ENCODE results near the gene LTBP4. TPM values are rescaled to one million over a fixed set of nuclear protein-coding genes. Genes with fewer than 3 reads are reported as not detected.
A peak's percentile ranks its signal among the peaks of the same experiment; 100 is the strongest.

LTBP4 gene
- total and polyA plus RNA-seq, 5 experiments from 2014 or later, result 13.4 to 114 (median 27.4) TPM

GRCh38 chr19:40608240-40608621 is 7.1 kb downstream of the LTBP4 start:
- Mint-ChIP-seq H3K9me3 (no peaks in the 10 kb centered on the region), H3K27ac (peak overlapping the region in 7 of 10 donors; percentile 25 to 76 (median 61)), H3K27me3 (no peaks in the 10 kb centered on the region), H3K4me3 (peak overlapping the region in 8 of 10 donors; percentile 29 to 89 (median 66)), H3K36me3 (no peaks in the 10 kb centered on the region), H3K4me1 (peaks cover 39 to 88% (median 76%) of the 10 kb centered on the region in 4 donors)
- DNase-seq (peak in 1 of 10 donors; percentile 53), ATAC-seq (no peak)
- POLR2A ChIA-PET, result interaction anchor here (1.7 kb wide), 1 partner anchor 9 kb away, joined by 7 read pairs; no protein-coding TSS in a partner anchor

GRCh38 chr19:40608957-40609356 is 7.8 kb downstream of the LTBP4 start:
- Mint-ChIP-seq H3K4me1 (peaks cover 41 to 88% (median 76%) of the 10 kb centered on the region in 4 donors), H3K27me3 (no peaks in the 10 kb centered on the region), H3K27ac (peak overlapping the region; percentile 79 to 99 (median 92)), H3K4me3 (peak overlapping the region; percentile 77 to 89 (median 84)), H3K36me3 (no peaks in the 10 kb centered on the region), H3K9me3 (no peaks in the 10 kb centered on the region)
- POLR2A ChIA-PET, result interaction anchor here (1.3 to 1.8 kb wide), 3 partner anchors 26 to 169 kb away, joined by 3 to 11 read pairs (median 6); partner anchors contain the start of gene RAB4B
- DNase-seq (no peak), ATAC-seq (no peak)

GRCh38 chr19:40609561-40610395 is 8.6 kb downstream of the LTBP4 start:
- Mint-ChIP-seq H3K9me3 (no peaks in the 10 kb centered on the region), H3K36me3 (no peaks in the 10 kb centered on the region), H3K4me3 (peak overlapping the region; percentile 77 to 89 (median 84)), H3K27me3 (no peaks in the 10 kb centered on the region), H3K27ac (peak overlapping the region; percentile 79 to 99 (median 93)), H3K4me1 (peaks cover 42 to 90% (median 72%) of the 10 kb centered on the region in 4 donors)
- peak; percentile 68 to 89 (median 79) for DNase-seq
- POLR2A ChIA-PET, result interaction anchor here (0.6 to 1.8 kb wide), 12 partner anchors 10 to 1610 kb away, joined by 3 to 11 read pairs (median 4); partner anchors contain the start of genes HNRNPUL1 and RAB4B
- peak; percentile 18 to 36 for ATAC-seq

- POLR2A ChIA-PET, result interaction anchor here (0.6 to 1.8 kb wide), 10 partner anchors 10 to 1609 kb away, joined by 3 to 11 read pairs (median 4); partner anchors contain the start of gene HNRNPUL1
- DNase-seq, result peak; percentile 43 to 86 (median 76)
- Mint-ChIP-seq H3K4me1 (peaks cover 43 to 90% (median 71%) of the 10 kb centered on the region in 4 donors), H3K27me3 (no peaks in the 10 kb centered on the region), H3K9me3 (no peaks in the 10 kb centered on the region), H3K4me3 (peak overlapping the region; percentile 77 to 89 (median 84)), H3K27ac (peak overlapping the region; percentile 79 to 99 (median 93)), H3K36me3 (no peaks in the 10 kb centered on the region)
- ATAC-seq, result peak; percentile 44 to 65
These were observed 9.4 kb downstream of the LTBP4 start for GRCh38 chr19:40610396-40611064.

- H3K27ac Mint-ChIP-seq, result peak overlapping the region; percentile 79 to 99 (median 93)
- ATAC-seq (no peak), DNase-seq (no peak)
- peaks cover 0 to 3% (median 0%) of the 10 kb centered on the region in 3 donors for H3K36me3 Mint-ChIP-seq
- H3K27me3 Mint-ChIP-seq, result no peaks in the 10 kb centered on the region
- POLR2A ChIA-PET, result interaction anchor here (0.8 to 1.8 kb wide), 5 partner anchors 9 to 653 kb away, joined by 3 to 11 read pairs (median 6); partner anchors contain the start of genes HNRNPUL1 and LTBP4
- no peaks in the 10 kb centered on the region for H3K9me3 Mint-ChIP-seq
- H3K4me3 Mint-ChIP-seq, result peak overlapping the region; percentile 36 to 89 (median 83)
- peaks cover 42 to 89% (median 68%) of the 10 kb centered on the region in 4 donors for H3K4me1 Mint-ChIP-seq
These were observed 9.9 kb downstream of the LTBP4 start for GRCh38 chr19:40611096-40611495.

- H3K27ac Mint-ChIP-seq, result peak overlapping the region; percentile 43 to 96 (median 92)
- DNase-seq (no peak), ATAC-seq (no peak)
- peaks cover 40 to 86% (median 64%) of the 10 kb centered on the region in 4 donors for H3K4me1 Mint-ChIP-seq
- POLR2A ChIA-PET, result interaction anchor here (1.0 kb wide), 1 partner anchor 11 kb away, joined by 3 read pairs; the partner anchor contains the start of gene LTBP4
- H3K36me3 Mint-ChIP-seq, result peaks cover 0 to 3% (median 0%) of the 10 kb centered on the region in 3 donors
- no peaks in the 10 kb centered on the region for H3K27me3 Mint-ChIP-seq
- peak overlapping the region in 9 of 10 donors; percentile 89 to 97 (median 94) for H3K4me3 Mint-ChIP-seq
- H3K9me3 Mint-ChIP-seq, result no peaks in the 10 kb centered on the region
These were observed 10.9 kb downstream of the LTBP4 start for GRCh38 chr19:40611900-40612698.

- Mint-ChIP-seq H3K4me1 (peaks cover 36 to 76% (median 56%) of the 10 kb centered on the region in 4 donors), H3K4me3 (peak overlapping the region; percentile 89 to 99 (median 94))
These were observed 11.9 kb downstream of the LTBP4 start for GRCh38 chr19:40612831-40613689.

GRCh38 chr19:40613690-40614621 is 12.8 kb downstream of the LTBP4 start:
- POLR2A ChIA-PET, result interaction anchor here (0.6 to 3.4 kb wide), 9 partner anchors 10 to 784 kb away, joined by 3 to 28 read pairs (median 3); partner anchors contain the start of genes ACTMAP and AKT2
- DNase-seq (peak; percentile 72 to 91 (median 80)), ATAC-seq (peak; percentile 63 to 66)
- Mint-ChIP-seq H3K4me1 (peaks cover 32 to 67% (median 51%) of the 10 kb centered on the region in 4 donors), H3K36me3 (peaks cover 0 to 10% (median 2%) of the 10 kb centered on the region in 3 donors), H3K9me3 (no peaks in the 10 kb centered on the region), H3K27me3 (no peaks in the 10 kb centered on the region), H3K4me3 (peak overlapping the region; percentile 89 to 99 (median 94)), H3K27ac (peak overlapping the region; percentile 82 to 97 (median 95))

More at GRCh38 chr19:40612831-40613689, 11.9 kb downstream of the LTBP4 start:
- Mint-ChIP-seq H3K9me3 (no peaks in the 10 kb centered on the region), H3K36me3 (peaks cover 0 to 3% (median 0%) of the 10 kb centered on the region in 3 donors), H3K27me3 (no peaks in the 10 kb centered on the region), H3K27ac (peak overlapping the region; percentile 82 to 97 (median 95))
- no peak for ATAC-seq
- DNase-seq, result peak; percentile 53 to 82 (median 67)
- POLR2A ChIA-PET, result interaction anchor here (0.6 to 3.4 kb wide), 8 partner anchors 9 to 785 kb away, joined by 3 to 28 read pairs (median 4); partner anchors contain the start of genes ACTMAP and AKT2

GRCh38 chr19:40614622-40615411 is 13.6 kb downstream of the LTBP4 start:
- H3K36me3 Mint-ChIP-seq, result peaks cover 0 to 17% (median 8%) of the 10 kb centered on the region in 3 donors
- H3K27ac Mint-ChIP-seq, result peak overlapping the region; percentile 85 to 97 (median 94)
- DNase-seq, result peak in 8 of 10 donors; percentile 48 to 84 (median 56)
- no peaks in the 10 kb centered on the region for H3K27me3 Mint-ChIP-seq
- peak overlapping the region; percentile 89 to 99 (median 94) for H3K4me3 Mint-ChIP-seq
- POLR2A ChIA-PET, result interaction anchor here (0.6 to 3.4 kb wide), 5 partner anchors 9 to 183 kb away, joined by 3 to 28 read pairs (median 3); partner anchors contain the start of gene ACTMAP
- H3K4me1 Mint-ChIP-seq, result peaks cover 32 to 59% (median 46%) of the 10 kb centered on the region in 4 donors
- ATAC-seq, result peak in 1 of 2 donors; percentile 16
- no peaks in the 10 kb centered on the region for H3K9me3 Mint-ChIP-seq
